MM.1S (cell line): ENCODE results near the gene EFCAB6.

Experiments
- EZH2 ChIP-seq: fragments of 300-600 bp; sonication (generic); optimal IDR thresholded peaks from 2 replicates; pipeline ENCODE3; 2017; ENCODE audit warnings: low read depth, mild to moderate bottlenecking, antibody characterized with exemption, low read length, mixed read lengths
- EZH2phosphoT487 ChIP-seq: fragments of 300-600 bp; sonication (generic); IDR thresholded peaks from 2 replicates; pipeline ENCODE4 v1.6.1; 2018; ENCODE audit warnings: antibody characterized with exemption, low read length
- TF ChIP-seq, protein P1 (sequence below): fragments of 300-600 bp; sonication (generic); IDR thresholded peaks from 2 replicates; pipeline ENCODE4 v1.5.1; 2016; ENCODE audit warnings: antibody characterized with exemption, low read length, mixed read lengths

DNA sequence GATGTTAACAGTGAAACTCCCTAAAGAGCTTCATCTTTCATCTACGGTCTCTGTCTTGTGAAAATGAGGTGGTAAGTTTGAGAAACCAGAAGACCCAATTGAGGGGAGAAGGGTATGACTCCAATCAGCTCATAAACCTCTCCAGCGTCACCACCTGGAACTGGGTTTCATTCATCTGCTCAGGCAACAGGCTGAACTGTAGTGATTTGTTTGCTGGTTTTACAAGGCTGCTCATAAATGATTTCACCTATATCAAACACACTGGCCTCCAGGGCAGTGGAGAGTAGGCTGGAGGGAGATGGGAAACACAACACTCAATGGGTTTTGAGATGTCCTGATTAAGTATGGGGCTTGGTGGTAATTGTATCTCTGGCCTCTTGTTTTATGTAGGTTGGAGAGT is 79.0 kb downstream of the EFCAB6 start:
- TF ChIP-seq, protein P1, sequence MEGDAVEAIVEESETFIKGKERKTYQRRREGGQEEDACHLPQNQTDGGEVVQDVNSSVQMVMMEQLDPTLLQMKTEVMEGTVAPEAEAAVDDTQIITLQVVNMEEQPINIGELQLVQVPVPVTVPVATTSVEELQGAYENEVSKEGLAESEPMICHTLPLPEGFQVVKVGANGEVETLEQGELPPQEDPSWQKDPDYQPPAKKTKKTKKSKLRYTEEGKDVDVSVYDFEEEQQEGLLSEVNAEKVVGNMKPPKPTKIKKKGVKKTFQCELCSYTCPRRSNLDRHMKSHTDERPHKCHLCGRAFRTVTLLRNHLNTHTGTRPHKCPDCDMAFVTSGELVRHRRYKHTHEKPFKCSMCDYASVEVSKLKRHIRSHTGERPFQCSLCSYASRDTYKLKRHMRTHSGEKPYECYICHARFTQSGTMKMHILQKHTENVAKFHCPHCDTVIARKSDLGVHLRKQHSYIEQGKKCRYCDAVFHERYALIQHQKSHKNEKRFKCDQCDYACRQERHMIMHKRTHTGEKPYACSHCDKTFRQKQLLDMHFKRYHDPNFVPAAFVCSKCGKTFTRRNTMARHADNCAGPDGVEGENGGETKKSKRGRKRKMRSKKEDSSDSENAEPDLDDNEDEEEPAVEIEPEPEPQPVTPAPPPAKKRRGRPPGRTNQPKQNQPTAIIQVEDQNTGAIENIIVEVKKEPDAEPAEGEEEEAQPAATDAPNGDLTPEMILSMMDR: no peak
- TF ChIP-seq EZH2: no peak
- no peak for TF ChIP-seq EZH2phosphoT487
